GM23338 (cell line): ENCODE measurements around the gene USP7. TPM values are rescaled to one million over a fixed set of nuclear protein-coding genes. Genes with fewer than 3 reads are reported as not detected.

ENCODE experiments used
- ATAC-seq: fragments of 200-7000 bp; cut with Tn5 transposase; 3 replicates; pipeline ENCODE4 v1.9.1; 2020
- DNase-seq: peaks from one replicate; pipeline ENCODE4 v3.0.0-alpha.2; 2015; ENCODE audit warnings: low spot score
- H2AFZ ChIP-seq: fragments of 200-600 bp; sonication (generic); 2 replicates; pipeline ENCODE4 v1.8.0; 2016; ENCODE audit warnings: antibody characterized with exemption, mild to moderate bottlenecking, moderate library complexity
- H3F3A ChIP-seq: fragments of 200-600 bp; sonication (generic); replicated peaks from 2 replicates; pipeline ENCODE4 v1.8.0; 2017; ENCODE audit warnings: antibody characterized with exemption, mixed run types, low read depth
- H3K27ac ChIP-seq: fragments of 200-600 bp; sonication (generic); 2 replicates; pipeline ENCODE4 v1.6.1; 2016; ENCODE audit warnings: low read depth
- H3K27me3 ChIP-seq: fragments of 200-600 bp; sonication (generic); 2 replicates; pipeline ENCODE4 v1.8.0; 2016; ENCODE audit warnings: mild to moderate bottlenecking, mixed run types, moderate library complexity; ENCODE audit not compliant: insufficient read depth
- H3K36me3 ChIP-seq: fragments of 200-600 bp; sonication (generic); 2 replicates; pipeline ENCODE4 v1.8.0; 2016; ENCODE audit warnings: mild to moderate bottlenecking; ENCODE audit not compliant: insufficient read depth
- H3K4me1 ChIP-seq: fragments of 200-600 bp; sonication (generic); 2 replicates; pipeline ENCODE4 v1.8.0; 2016; ENCODE audit warnings: mild to moderate bottlenecking, moderate library complexity; ENCODE audit not compliant: insufficient read depth
- H3K4me2 ChIP-seq: fragments of 200-600 bp; sonication (generic); 2 replicates; pipeline ENCODE4 v1.7.1; 2017; ENCODE audit warnings: mixed run types
- H3K4me3 ChIP-seq: fragments of 200-600 bp; sonication (generic); 2 replicates; pipeline ENCODE4 v1.6.1; 2016; ENCODE audit warnings: mixed run types
- H3K79me2 ChIP-seq: fragments of 200-600 bp; sonication (generic); replicated peaks from 2 replicates; pipeline ENCODE4 v1.8.0; 2017; ENCODE audit warnings: mild to moderate bottlenecking; ENCODE audit not compliant: insufficient read depth
- H3K9me2 ChIP-seq: fragments of 200-600 bp; sonication (generic); 2 replicates; pipeline ENCODE4 v1.8.0; 2017; ENCODE audit not compliant: insufficient read depth
- H4K20me1 ChIP-seq: fragments of 200-600 bp; sonication (generic); replicated peaks from 2 replicates; pipeline ENCODE4 v1.8.0; 2017; ENCODE audit warnings: mild to moderate bottlenecking; ENCODE audit not compliant: insufficient read depth
- H3K27ac Mint-ChIP-seq: 2 replicates; pipeline ENCODE4 v1.8.0; 2020; ENCODE audit warnings: inconsistent platforms, mild to moderate bottlenecking, moderate library complexity, mixed read lengths
- H3K27me3 Mint-ChIP-seq: 3 replicates; pipeline ENCODE4 v1.8.0; 2022; ENCODE audit warnings: low read depth, mild to moderate bottlenecking, moderate library complexity, mixed read lengths, inconsistent platforms; ENCODE audit not compliant: insufficient read depth, poor library complexity
- H3K36me3 Mint-ChIP-seq: 3 replicates; pipeline ENCODE4 v1.8.0; 2021; ENCODE audit warnings: low read depth, mild to moderate bottlenecking, inconsistent platforms, moderate library complexity, mixed read lengths
- H3K4me1 Mint-ChIP-seq: 3 replicates; pipeline ENCODE4 v1.8.0; 2020; ENCODE audit warnings: mild to moderate bottlenecking, inconsistent platforms, mixed read lengths
- H3K4me3 Mint-ChIP-seq: 3 replicates; pipeline ENCODE4 v1.8.0; 2021; ENCODE audit warnings: moderate library complexity, mild to moderate bottlenecking, inconsistent platforms, mixed read lengths
- H3K9me3 Mint-ChIP-seq: 3 replicates; pipeline ENCODE4 v1.8.0; 2020; ENCODE audit warnings: moderate library complexity, mild to moderate bottlenecking, inconsistent platforms, mixed read lengths
- CTCF ChIP-seq, 2 experiments: fragments of 200-600 bp in 1 of 2; sonication (generic) in 1 of 2; conservative IDR thresholded peaks; 2 replicates each; pipeline versions ENCODE4 v1.5.1 to v1.6.1; 2016 to 2017; ENCODE audit warnings: antibody characterized with exemption in 2 of 2, low read depth in 2 of 2, mild to moderate bottlenecking in 2 of 2, moderate library complexity in 1 of 2
- EZH2 ChIP-seq: fragments of 200-600 bp; sonication (generic); IDR thresholded peaks from one replicate; pipeline ENCODE4 v1.8.0; 2017; ENCODE audit warnings: antibody characterized with exemption, mild to moderate bottlenecking, low read depth; ENCODE audit not compliant: unreplicated experiment
- EZH2phosphoT487 ChIP-seq: fragments of 200-600 bp; sonication (generic); IDR thresholded peaks from one replicate; pipeline ENCODE4 v1.8.1; 2018; ENCODE audit warnings: antibody characterized with exemption; ENCODE audit not compliant: unreplicated experiment
- JUNB ChIP-seq: IDR thresholded peaks from one replicate; pipeline ENCODE4 v1.6.1; 2016; ENCODE audit warnings: antibody characterized with exemption; ENCODE audit not compliant: unreplicated experiment
- REST ChIP-seq: IDR thresholded peaks from one replicate; pipeline ENCODE4 v1.6.1; 2018; ENCODE audit warnings: antibody characterized with exemption; ENCODE audit not compliant: unreplicated experiment
- STAT1 ChIP-seq: IDR thresholded peaks from one replicate; pipeline ENCODE4 v1.6.1; 2016; ENCODE audit warnings: antibody characterized with exemption; ENCODE audit not compliant: unreplicated experiment
- ZNF331 ChIP-seq: fragments of 250-450 bp; sonication (Bioruptor Pico); IDR thresholded peaks from 2 replicates; pipeline ENCODE4 v1.5.0; 2020; ENCODE audit warnings: low read depth, mild to moderate bottlenecking, moderate library complexity
- ZNF462 ChIP-seq: fragments of 250-450 bp; sonication (Bioruptor Pico); IDR thresholded peaks from 2 replicates; pipeline ENCODE4 v1.5.0; 2020; ENCODE audit warnings: mild to moderate bottlenecking, moderate library complexity
- polyA plus RNA-seq: library from polyadenylated mRNA; unstranded; fragments of >200 nt; fragmentation: Nextera tagmentation; extraction: Ambion mirVana; gene quantifications from 2 replicates; pipeline ENCODE4 v1.2.1, GENCODE V29; 2016
- total RNA-seq: library from RNA; depleted of rRNA; stranded (reverse); fragments of >200 nt; shearing (Covaris generic); gene quantifications from 2 replicates; pipeline ENCODE4 v1.2.3, GENCODE V29; 2014

Gene USP7
- total and polyA plus RNA-seq, 2 experiments from 2014 or later = 42.3 to 130 TPM

GRCh38 chr16:8890549-8890921 is 73.2 kb downstream of the USP7 start (continued):
- TF ChIP-seq CTCF (conservative IDR thresholded peaks at IDR 0.05; ENCODE audit: low read depth in 2 of 2) = no peak
- TF ChIP-seq EZH2phosphoT487 = no peak
- TF ChIP-seq STAT1 = no peak
- no peak for TF ChIP-seq REST
- no peak for TF ChIP-seq EZH2
- no peak for TF ChIP-seq ZNF331 (CRISPR knock-in tag)
- no peak for TF ChIP-seq JUNB

GRCh38 chr16:8889893-8890548 is 73.7 kb downstream of the USP7 start:
- Mint-ChIP-seq H3K27ac (no peak overlapping the region), H3K4me3 (no peak overlapping the region), H3K4me1 (peaks cover 15% of the 10 kb centered on the region), H3K36me3 (peaks cover 55% of the 10 kb centered on the region), H3K27me3 (peaks cover 31% of the 10 kb centered on the region), H3K9me3 (no peaks in the 10 kb centered on the region)
- H3K79me2 ChIP-seq = no peaks in the 10 kb centered on the region
- peaks cover 6% of the 10 kb centered on the region; the same call in 1 of the 2 replicates for H4K20me1 ChIP-seq
- peaks cover 36% of the 10 kb centered on the region for H3K36me3 ChIP-seq
- no peak overlapping the region for H3K4me2 ChIP-seq
- H3K27ac ChIP-seq = no peak overlapping the region
- no peak overlapping the region for H2AFZ ChIP-seq
- H3K4me1 ChIP-seq = peaks cover 11% of the 10 kb centered on the region; the same call in 1 of the 2 replicates
- H3K27me3 ChIP-seq = no peaks in the 10 kb centered on the region
- ATAC-seq (no peak), DNase-seq (no peak)
- H3K4me3 ChIP-seq = no peak overlapping the region
- H3K9me2 ChIP-seq = no peaks in the 10 kb centered on the region
- 0 out of 2 replicates have a peak, but pooled peaks cover 6% of the 10 kb centered on the region for H3F3A ChIP-seq
- TF ChIP-seq REST (no peak), STAT1 (no peak), ZNF462 (CRISPR knock-in tag) (no peak)
